BJ (cell line): ENCODE results near the gene MLLT10. TPM values are rescaled to one million over a fixed set of nuclear protein-coding genes. Genes with fewer than 3 reads are reported as not detected.

Experiments
- CTCF ChIA-PET: fragments of 350-600 bp; formaldehyde crosslinking; extraction: SDS; loops from one replicate; lab custom pipeline; 2021; ENCODE audit warnings: antibody characterized with exemption, inconsistent platforms; lab: Yijun Ruan, JAX
- POLR2A ChIA-PET: fragments of 300-600 bp; sonication (Branson Sonifier 250); formaldehyde crosslinking; extraction: SDS; loops from one replicate; lab custom pipeline; 2021; ENCODE audit warnings: antibody characterized with exemption; lab: Charles Lee
- DNase-seq: peaks from one replicate; pipeline ENCODE4 v3.0.0-alpha.2; 2011; ENCODE audit warnings: low read depth
- H3K27me3 ChIP-seq: 2 replicates; pipeline ENCODE4 v1.6.0; 2011; ENCODE audit warnings: low read length; ENCODE audit not compliant: control insufficient read depth, insufficient read depth
- H3K36me3 ChIP-seq: 2 replicates; pipeline ENCODE4 v1.5.1; 2011; ENCODE audit warnings: low read length; ENCODE audit not compliant: control insufficient read depth, insufficient read depth
- H3K4me3 ChIP-seq: 2 replicates; pipeline ENCODE4 v1.5.1; 2011; ENCODE audit warnings: low read depth, mild to moderate bottlenecking, control low read depth, low read length
- CTCF ChIP-seq: IDR thresholded peaks from 2 replicates; pipeline ENCODE4 v1.5.1; 2011; ENCODE audit warnings: low read depth, mild to moderate bottlenecking, control low read depth, inconsistent platforms, low read length, moderate library complexity; ENCODE audit not compliant: insufficient read depth
- polyA plus RNA-seq: library from polyadenylated mRNA; depleted of rRNA; stranded (reverse); fragments of >200 nt; gene quantifications from 2 replicates; pipeline ENCODE4 v1.2.3, GENCODE V29; 2011

MLLT10 gene
- polyA plus RNA-seq, 1 experiment, result 30.2 TPM

GRCh38 chr10:21759232-21759631 lies 225.2 kb downstream of the MLLT10 start:
- no peaks in the 10 kb centered on the region for H3K27me3 ChIP-seq
- DNase-seq, result no peak
- no peak for TF ChIP-seq CTCF
- H3K36me3 ChIP-seq, result peaks cover 4% of the 10 kb centered on the region
- ChIA-PET POLR2A (no interaction called here), CTCF (interaction anchor here (1.2 kb wide), 1 partner anchor 27 kb away, joined by 3 read pairs; no protein-coding TSS in a partner anchor)
- no peak overlapping the region for H3K4me3 ChIP-seq

GRCh38 chr10:21760332-21760731 lies 226.3 kb downstream of the MLLT10 start:
- CTCF ChIA-PET, result interaction anchor here (0.6 to 1.2 kb wide), 2 partner anchors 9 to 252 kb away, joined by 3 read pairs; no protein-coding TSS in a partner anchor
- no peak overlapping the region for H3K4me3 ChIP-seq
- no peaks in the 10 kb centered on the region; the same call in 1 of the 2 replicates for H3K36me3 ChIP-seq
- H3K27me3 ChIP-seq, result no peaks in the 10 kb centered on the region
- no peak for TF ChIP-seq CTCF
- no peak for DNase-seq
- POLR2A ChIA-PET, result no interaction called here

- no peaks in the 10 kb centered on the region for H3K27me3 ChIP-seq
- CTCF ChIA-PET, result no interaction called here
- POLR2A ChIA-PET, result no interaction called here
- no peak for TF ChIP-seq CTCF
- DNase-seq, result no peak
- H3K36me3 ChIP-seq, result no peaks in the 10 kb centered on the region
- no peak overlapping the region for H3K4me3 ChIP-seq
Observed at GRCh38 chr10:21764466-21765189, 230.6 kb downstream of the MLLT10 start.

- DNase-seq, result no peak
- no peak for TF ChIP-seq CTCF
- Histone ChIP-seq H3K36me3 (no peaks in the 10 kb centered on the region), H3K27me3 (no peaks in the 10 kb centered on the region), H3K4me3 (no peak overlapping the region)
- ChIA-PET CTCF (interaction anchor here (1.1 to 1.4 kb wide), 2 partner anchors 11 to 528 kb away, joined by 3 to 4 read pairs; no protein-coding TSS in a partner anchor), POLR2A (no interaction called here)
Observed at GRCh38 chr10:21769041-21769440, 235.0 kb downstream of the MLLT10 start.

GRCh38 chr10:21771219-21771618 lies 237.2 kb downstream of the MLLT10 start:
- TF ChIP-seq CTCF, result no peak
- no peaks in the 10 kb centered on the region for H3K27me3 ChIP-seq
- H3K36me3 ChIP-seq, result no peaks in the 10 kb centered on the region
- DNase-seq, result no peak
- POLR2A ChIA-PET, result no interaction called here
- H3K4me3 ChIP-seq, result no peak overlapping the region
- CTCF ChIA-PET, result no interaction called here
